HFFc6 (cell line): ENCODE measurements around the gene KIAA1191. TPM values are rescaled to one million over a fixed set of nuclear protein-coding genes. Genes with fewer than 3 reads are reported as not detected.

ENCODE experiments used
- DNase-seq: peaks from one replicate; pipeline ENCODE4 v3.0.0-alpha.2; 2018
- H3K27ac Mint-ChIP-seq: 2 replicates; pipeline ENCODE4 v1.8.0; 2020; ENCODE audit warnings: mild to moderate bottlenecking, mixed read lengths
- H3K27me3 Mint-ChIP-seq: 2 replicates; pipeline ENCODE4 v1.8.0; 2021; ENCODE audit warnings: mild to moderate bottlenecking, moderate library complexity, mixed read lengths; ENCODE audit not compliant: insufficient read depth
- H3K36me3 Mint-ChIP-seq: 2 replicates; pipeline ENCODE4 v1.8.0; 2021; ENCODE audit warnings: low read depth, mixed read lengths
- H3K4me1 Mint-ChIP-seq: 2 replicates; pipeline ENCODE4 v1.8.0; 2020; ENCODE audit warnings: low read depth, mixed read lengths
- H3K4me3 Mint-ChIP-seq: 2 replicates; pipeline ENCODE4 v1.8.0; 2020; ENCODE audit warnings: mild to moderate bottlenecking, moderate library complexity, mixed read lengths
- H3K9me3 Mint-ChIP-seq: 2 replicates; pipeline ENCODE4 v1.8.0; 2020; ENCODE audit warnings: mild to moderate bottlenecking, mixed read lengths
- total RNA-seq, 6 experiments: library from RNA; stranded (reverse); fragmentation: NEBNext Ultra II Directional; extraction: Animal tissue kit (Norgen Biotek cat#: 25700); gene quantifications; 2 replicates in 1 of 6; 3 replicates in 5 of 6; pipeline ENCODE4 v1.2.3, GENCODE V29; 2021
- TF ChIP-seq, protein P1 (sequence below): fragments of 200-600 bp; sonication (generic); IDR thresholded peaks from 2 replicates; pipeline ENCODE4 v1.5.0; 2021; ENCODE audit warnings: antibody characterized with exemption, mild to moderate bottlenecking

Gene KIAA1191
- total RNA-seq, 6 experiments from 2014 or later, result 82.4 to 111 (median 95.6) TPM

DNA sequence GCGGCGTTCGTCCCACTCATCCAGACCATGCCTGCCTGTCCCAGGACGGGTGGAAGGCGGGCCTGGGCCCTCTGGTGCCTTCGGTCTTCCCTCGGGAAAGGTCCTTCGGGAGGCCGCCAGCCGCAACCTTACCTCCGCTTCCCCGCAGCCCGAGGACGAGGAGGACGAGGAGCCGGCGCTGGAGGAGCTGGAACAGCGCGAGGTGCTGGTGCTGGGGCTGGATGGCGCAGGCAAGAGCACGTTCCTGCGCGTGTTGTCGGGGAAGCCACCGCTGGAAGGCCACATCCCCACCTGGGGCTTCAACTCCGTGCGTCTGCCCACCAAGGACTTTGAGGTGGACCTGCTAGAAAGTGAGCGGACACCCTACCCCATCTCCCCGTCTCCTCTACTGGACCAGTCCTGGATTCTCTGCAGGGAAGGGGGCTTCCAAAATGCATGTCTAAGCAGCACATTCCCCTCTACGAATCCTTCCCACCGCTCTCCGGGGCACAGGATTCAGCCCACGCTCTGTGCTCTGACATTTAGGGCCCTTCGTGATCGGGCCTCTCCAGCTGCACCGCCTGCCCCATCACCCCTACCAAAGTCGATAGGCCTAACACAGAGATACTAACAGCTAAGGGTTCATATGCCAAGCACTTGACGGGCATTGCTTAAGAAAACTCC, 4.8 kb upstream of the KIAA1191 start:
- H3K27ac Mint-ChIP-seq, result peak overlapping the region; percentile 54

DNA sequence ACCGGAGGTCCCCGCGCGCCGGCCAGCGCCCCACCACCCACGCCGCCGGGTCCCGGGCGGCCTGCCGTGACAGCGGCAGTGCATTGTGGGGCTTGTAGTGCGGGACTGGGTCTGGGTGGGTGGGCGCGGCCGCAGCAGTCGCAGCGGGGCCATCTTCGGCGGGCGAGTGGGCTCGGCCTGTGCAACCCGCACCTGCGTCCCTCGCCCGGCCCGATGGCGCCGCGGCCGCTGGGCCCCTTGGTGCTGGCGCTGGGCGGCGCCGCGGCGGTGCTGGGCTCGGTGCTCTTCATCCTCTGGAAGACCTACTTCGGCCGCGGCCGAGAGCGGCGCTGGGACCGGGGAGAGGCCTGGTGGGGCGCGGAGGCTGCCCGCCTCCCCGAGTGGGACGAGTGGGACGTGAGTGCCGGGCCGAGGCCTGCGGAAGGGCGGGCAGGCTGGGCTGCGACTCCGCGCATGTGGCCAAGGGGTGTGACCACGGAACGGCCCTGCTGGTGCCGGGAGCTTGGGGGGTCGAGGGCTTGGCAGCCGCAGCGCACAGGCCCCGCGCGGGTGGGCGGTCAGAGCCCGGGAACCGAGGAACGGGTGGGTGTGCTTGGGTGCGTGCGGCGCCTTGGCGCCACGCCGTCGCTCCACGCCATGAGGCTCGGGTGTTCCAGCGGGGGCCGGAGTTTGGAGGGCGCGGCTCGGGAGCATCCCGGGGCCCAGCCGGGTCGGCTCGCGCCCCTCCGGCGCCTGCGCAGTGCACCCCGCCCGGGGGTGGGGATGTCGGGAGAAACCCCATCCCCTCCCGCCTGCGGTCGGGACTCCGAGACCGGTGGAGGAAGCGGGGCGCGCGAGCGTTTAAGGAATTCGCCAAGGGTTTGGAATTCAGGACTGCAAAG, 4.0 kb upstream of the KIAA1191 start, which contains the start of gene ARL10:
TSS of gene ARL10 (plus strand) at position 137 of the 881 bp plus-strand sequence. CDS start at position 214, 77 bp downstream.
- Mint-ChIP-seq H3K36me3 (peaks cover 9% of the 10 kb centered on the region), H3K27ac (peak within 1 kb of the TSS; percentile 59), H3K9me3 (no peaks in the 10 kb centered on the region), H3K27me3 (peaks cover 6% of the 10 kb centered on the region), H3K4me1 (peaks cover 25% of the 10 kb centered on the region), H3K4me3 (peak within 1 kb of the TSS; percentile 78)
- TF ChIP-seq, protein P1, sequence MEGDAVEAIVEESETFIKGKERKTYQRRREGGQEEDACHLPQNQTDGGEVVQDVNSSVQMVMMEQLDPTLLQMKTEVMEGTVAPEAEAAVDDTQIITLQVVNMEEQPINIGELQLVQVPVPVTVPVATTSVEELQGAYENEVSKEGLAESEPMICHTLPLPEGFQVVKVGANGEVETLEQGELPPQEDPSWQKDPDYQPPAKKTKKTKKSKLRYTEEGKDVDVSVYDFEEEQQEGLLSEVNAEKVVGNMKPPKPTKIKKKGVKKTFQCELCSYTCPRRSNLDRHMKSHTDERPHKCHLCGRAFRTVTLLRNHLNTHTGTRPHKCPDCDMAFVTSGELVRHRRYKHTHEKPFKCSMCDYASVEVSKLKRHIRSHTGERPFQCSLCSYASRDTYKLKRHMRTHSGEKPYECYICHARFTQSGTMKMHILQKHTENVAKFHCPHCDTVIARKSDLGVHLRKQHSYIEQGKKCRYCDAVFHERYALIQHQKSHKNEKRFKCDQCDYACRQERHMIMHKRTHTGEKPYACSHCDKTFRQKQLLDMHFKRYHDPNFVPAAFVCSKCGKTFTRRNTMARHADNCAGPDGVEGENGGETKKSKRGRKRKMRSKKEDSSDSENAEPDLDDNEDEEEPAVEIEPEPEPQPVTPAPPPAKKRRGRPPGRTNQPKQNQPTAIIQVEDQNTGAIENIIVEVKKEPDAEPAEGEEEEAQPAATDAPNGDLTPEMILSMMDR, result no peak; the same call in 1 of the 2 replicates
- DNase-seq, result no peak

More for the DNA sequence above, 4.8 kb upstream of the KIAA1191 start:
- peaks cover 3% of the 10 kb centered on the region for H3K27me3 Mint-ChIP-seq
- H3K9me3 Mint-ChIP-seq, result no peaks in the 10 kb centered on the region
- DNase-seq, result no peak
- peaks cover 9% of the 10 kb centered on the region for H3K36me3 Mint-ChIP-seq
- H3K4me1 Mint-ChIP-seq, result peaks cover 25% of the 10 kb centered on the region
- TF ChIP-seq, protein P1, result no peak
- peak overlapping the region; percentile 78 for H3K4me3 Mint-ChIP-seq

DNA sequence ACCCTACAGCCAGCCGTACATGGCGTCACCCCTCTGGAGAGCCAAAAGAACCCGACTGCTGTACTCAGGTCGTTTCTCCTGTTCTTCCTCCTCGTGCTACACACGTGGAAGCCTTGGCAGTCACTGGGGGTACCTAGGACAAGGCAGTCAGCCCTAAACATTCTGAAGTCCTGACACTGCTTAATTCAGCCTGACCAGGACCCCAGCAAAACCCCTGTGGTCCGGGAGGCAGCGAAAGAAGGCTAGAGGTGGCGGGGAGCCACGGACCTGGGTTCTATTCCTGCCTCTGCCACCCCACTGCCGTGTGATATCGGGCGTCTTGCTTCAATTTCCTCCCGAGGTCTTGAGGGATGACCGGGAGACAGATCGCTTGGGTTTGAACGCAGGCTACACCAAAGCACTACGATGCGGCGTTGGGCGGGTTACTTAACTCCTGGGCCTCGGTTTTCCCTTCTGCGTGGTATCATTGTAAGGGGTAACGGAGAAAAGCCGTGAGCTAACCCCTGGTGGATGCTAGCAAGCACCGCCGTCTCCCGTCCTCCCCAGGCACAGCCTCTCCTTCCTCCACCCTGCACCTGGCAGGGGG, 3.3 kb upstream of the KIAA1191 start:
- Mint-ChIP-seq H3K4me3 (peak overlapping the region; percentile 74), H3K9me3 (no peaks in the 10 kb centered on the region), H3K36me3 (peaks cover 10% of the 10 kb centered on the region), H3K4me1 (peaks cover 27% of the 10 kb centered on the region), H3K27ac (peak overlapping the region; percentile 59), H3K27me3 (peaks cover 6% of the 10 kb centered on the region)
- no peak for DNase-seq
- TF ChIP-seq, protein P1, result no peak

DNA sequence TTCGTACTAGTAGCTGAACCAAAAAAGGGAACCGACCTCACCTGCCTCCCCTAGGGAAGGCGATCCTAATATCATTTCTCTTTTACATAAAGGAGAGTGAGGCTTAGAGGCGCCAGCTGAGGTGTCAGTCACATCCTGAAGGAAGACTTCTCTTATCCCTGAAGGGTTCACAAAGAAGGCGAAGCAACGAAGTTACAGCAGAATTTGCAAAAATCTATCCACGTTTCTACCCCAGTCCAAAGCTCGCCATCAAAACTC, 598 bp upstream of the KIAA1191 start:
- H3K4me3 Mint-ChIP-seq, result peak overlapping the region; percentile 98
- peaks cover 5% of the 10 kb centered on the region for H3K27me3 Mint-ChIP-seq
- H3K9me3 Mint-ChIP-seq, result no peaks in the 10 kb centered on the region
- peaks cover 37% of the 10 kb centered on the region for H3K4me1 Mint-ChIP-seq
- peaks cover 20% of the 10 kb centered on the region for H3K36me3 Mint-ChIP-seq
- H3K27ac Mint-ChIP-seq, result no peak overlapping the region
- DNase-seq, result no peak
- TF ChIP-seq, protein P1, result no peak

DNA sequence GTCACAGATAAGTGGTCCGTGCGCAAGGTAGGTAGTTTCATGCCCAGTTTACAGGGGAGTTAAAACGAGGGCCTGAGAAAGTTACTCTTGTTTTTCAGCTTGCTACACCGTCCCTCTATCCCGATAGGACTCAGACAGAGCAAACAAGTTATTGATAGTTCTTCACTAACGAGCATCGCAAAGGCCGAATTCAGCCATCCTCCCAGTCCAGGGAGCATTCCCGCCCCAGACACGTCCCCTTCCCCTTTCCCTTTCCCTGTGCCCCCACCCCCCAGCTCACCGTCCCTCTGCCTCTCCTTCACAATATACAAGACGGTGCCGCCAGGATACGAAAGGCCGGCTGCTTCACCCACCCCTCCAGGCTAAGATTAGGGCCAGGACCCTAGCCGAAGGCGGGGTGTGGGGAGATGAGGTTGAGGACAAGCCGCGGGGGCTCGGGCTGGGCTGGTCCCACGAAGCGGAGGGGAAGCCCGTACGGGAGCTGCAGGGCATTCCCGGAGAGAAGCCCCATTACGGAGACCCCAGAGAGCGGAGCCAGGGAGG, 599 bp downstream of the KIAA1191 start:
- Mint-ChIP-seq H3K4me3 (peak overlapping the region; percentile 98), H3K4me1 (peaks cover 26% of the 10 kb centered on the region), H3K9me3 (no peaks in the 10 kb centered on the region), H3K27ac (peak overlapping the region; percentile 86), H3K27me3 (peaks cover 4% of the 10 kb centered on the region), H3K36me3 (peaks cover 19% of the 10 kb centered on the region)
- no peak for DNase-seq
- TF ChIP-seq, protein P1, result no peak
